Left lung (tissue), 10 donors: Measurements from ENCODE around the gene MMP23B. TPM values are rescaled to one million over a fixed set of nuclear protein-coding genes. Genes with fewer than 3 reads are reported as not detected.

Source experiments
- ATAC-seq: fragments of 200-7000 bp; cut with Tn5 transposase; one replicate; pipeline ENCODE4 v1.9.1; 2020; ENCODE audit warnings: moderate library complexity
- DNase-seq, 4 donors: peaks; one replicate each; pipeline ENCODE4 v3.0.0-alpha.2; 2013 to 2020
- H3K27ac ChIP-seq, 2 donors: fragments of 200-600 bp; sonication (generic) in 1 of 2; one replicate each; pipeline versions ENCODE4 v1.5.0 to v1.8.0; 2020 to 2021
- H3K27me3 ChIP-seq, 2 donors: fragments of 200-600 bp; sonication (generic) in 1 of 2; one replicate each; pipeline versions ENCODE4 v1.5.0 to v1.8.0; 2020 to 2021
- H3K36me3 ChIP-seq, 2 donors: fragments of 200-600 bp; sonication (generic) in 1 of 2; one replicate each; pipeline versions ENCODE4 v1.5.0 to v1.8.0; 2020 to 2021
- H3K4me1 ChIP-seq, 2 donors: fragments of 200-600 bp; one replicate each; pipeline ENCODE4 v1.8.0; 2021
- H3K4me3 ChIP-seq, 2 donors: fragments of 200-600 bp; sonication (generic) in 1 of 2; one replicate each; pipeline versions ENCODE4 v1.5.0 to v1.8.0; 2020 to 2021; ENCODE audit warnings: mild to moderate bottlenecking in 1 of 2
- H3K9me3 ChIP-seq, 2 donors: fragments of 200-600 bp; sonication (generic) in 1 of 2; one replicate each; pipeline versions ENCODE4 v1.5.0 to v1.8.0; 2020 to 2021
- CTCF ChIP-seq, 2 donors: fragments of 200-600 bp; sonication (generic) in 1 of 2; IDR thresholded peaks; one replicate each; pipeline versions ENCODE4 v1.5.0 to v1.8.0; 2021; ENCODE audit warnings: antibody characterized with exemption in 2 of 2
- intact Hi-C, 2 donors: fragments of 100-400 bp; cut with DNase I; formaldehyde crosslinking; loops; one replicate each; pipeline versions ENCODE4 v1.11.2 to v1.14.2; 2022
- polyA plus RNA-seq, 6 donors: library from polyadenylated mRNA; unstranded; fragments of 120-200 nt; gene quantifications; one replicate each; pipeline ENCODE4 v1.2.1, GENCODE V29; 2013; ENCODE audit not compliant: insufficient read length in 6 of 6
- total RNA-seq, 2 donors: library from RNA; stranded (reverse); fragmentation: NEBNext Ultra II Directional; extraction: Animal tissue kit (Norgen Biotek cat#: 25700); gene quantifications; one replicate each; pipeline ENCODE4 v1.2.1, GENCODE V29; 2021
- donor health status: DM: no; HTN: yes; CAD: no.
- donor health status: DM: no; HTN: no; CAD: no.

MMP23B gene
- total and polyA plus RNA-seq, 8 donors = 31.9 to 96.9 (median 56.1) TPM

- peaks cover 8 to 60% of the 10 kb centered on the region in 2 donors for H3K27me3 ChIP-seq
- DNase-seq (peak in 1 of 4 donors; percentile 37), ATAC-seq (peak; percentile 11)
- no peaks in the 10 kb centered on the region for H3K9me3 ChIP-seq
- intact Hi-C loops = no loop called here
- H3K4me3 ChIP-seq = no peak overlapping the region
- H3K4me1 ChIP-seq = peaks cover 7 to 30% of the 10 kb centered on the region in 2 donors
- H3K36me3 ChIP-seq = no peaks in the 10 kb centered on the region
- no peak for TF ChIP-seq CTCF (IDR thresholded peaks at IDR 0.05)
- no peak overlapping the region for H3K27ac ChIP-seq
Measured at GRCh38 chr1:1597275-1597930, 34.6 kb upstream of the MMP23B start.

GRCh38 chr1:1598051-1598719 lies 33.8 kb upstream of the MMP23B start:
- no peaks in the 10 kb centered on the region for H3K36me3 ChIP-seq
- intact Hi-C loops = no loop called here
- TF ChIP-seq CTCF (IDR thresholded peaks at IDR 0.05) = no peak
- H3K27me3 ChIP-seq = peaks cover 8 to 66% of the 10 kb centered on the region in 2 donors
- ATAC-seq (no peak), DNase-seq (peak in 1 of 4 donors; percentile 65)
- H3K4me3 ChIP-seq = no peak overlapping the region
- no peaks in the 10 kb centered on the region for H3K9me3 ChIP-seq
- H3K4me1 ChIP-seq = peaks cover 7 to 30% of the 10 kb centered on the region in 2 donors
- no peak overlapping the region for H3K27ac ChIP-seq

- Histone ChIP-seq H3K4me1 (peaks cover 7 to 30% of the 10 kb centered on the region in 2 donors), H3K36me3 (no peaks in the 10 kb centered on the region), H3K27ac (no peak overlapping the region), H3K4me3 (no peak overlapping the region), H3K9me3 (no peaks in the 10 kb centered on the region), H3K27me3 (peaks cover 8 to 71% of the 10 kb centered on the region in 2 donors)
- TF ChIP-seq CTCF (IDR thresholded peaks at IDR 0.05) = no peak
- intact Hi-C loops = no loop called here
- no peak for DNase-seq
- ATAC-seq = no peak
Measured at GRCh38 chr1:1598720-1599029, 33.3 kb upstream of the MMP23B start.

GRCh38 chr1:1599030-1599934 lies 32.7 kb upstream of the MMP23B start:
- TF ChIP-seq CTCF (IDR thresholded peaks at IDR 0.05) = no peak
- ATAC-seq = peak; percentile 30
- H3K4me1 ChIP-seq = peaks cover 7 to 30% of the 10 kb centered on the region in 2 donors
- DNase-seq = peak in 2 of 4 donors; percentile 29 to 85
- H3K36me3 ChIP-seq = no peaks in the 10 kb centered on the region
- peaks cover 8 to 72% of the 10 kb centered on the region in 2 donors for H3K27me3 ChIP-seq
- no peak overlapping the region for H3K27ac ChIP-seq
- intact Hi-C loops = no loop called here
- peak overlapping the region; percentile 7 to 40 for H3K4me3 ChIP-seq
- no peaks in the 10 kb centered on the region for H3K9me3 ChIP-seq
